H9 (cell line): ENCODE data around the gene GALC. TPM values are rescaled to one million over a fixed set of nuclear protein-coding genes. Genes with fewer than 3 reads are reported as not detected.

Experiments
- DNase-seq: peaks from one replicate; pipeline ENCODE4 v3.0.0-alpha.2; 2017
- H2AFZ ChIP-seq: one replicate; pipeline ENCODE4 v1.6.1; 2013; ENCODE audit warnings: mild to moderate bottlenecking, low read length, control low read depth, moderate library complexity
- H2AK5ac ChIP-seq: 2 replicates; pipeline ENCODE4 v1.6.1; 2013; ENCODE audit warnings: low read length, control low read depth, mixed read lengths; ENCODE audit not compliant: insufficient read length
- H2BK120ac ChIP-seq: one replicate; pipeline ENCODE4 v1.6.1; 2013; ENCODE audit warnings: low read depth, mild to moderate bottlenecking, low read length, control low read depth, inconsistent platforms; ENCODE audit not compliant: poor library complexity, severe bottlenecking
- H2BK12ac ChIP-seq: 2 replicates; pipeline ENCODE4 v1.6.1; 2013; ENCODE audit warnings: low read length, control low read depth, mixed read lengths, low read depth; ENCODE audit not compliant: insufficient read length
- H2BK15ac ChIP-seq: 2 replicates; pipeline ENCODE4 v1.6.1; 2013; ENCODE audit warnings: low read depth, low read length, control low read depth
- H2BK20ac ChIP-seq: one replicate; pipeline ENCODE4 v1.6.1; 2013; ENCODE audit warnings: low read depth, mild to moderate bottlenecking, low read length, control low read depth, inconsistent platforms; ENCODE audit not compliant: poor library complexity, severe bottlenecking
- H2BK5ac ChIP-seq: 2 replicates; pipeline ENCODE4 v1.6.1; 2013; ENCODE audit warnings: low read length, control low read depth, mixed read lengths; ENCODE audit not compliant: insufficient read length
- H3K14ac ChIP-seq: 2 replicates; pipeline ENCODE4 v1.6.1; 2013; ENCODE audit warnings: low read length, control low read depth; ENCODE audit not compliant: insufficient read depth
- H3K18ac ChIP-seq: 2 replicates; pipeline ENCODE4 v1.6.1; 2013; ENCODE audit warnings: low read depth, mild to moderate bottlenecking, mixed read lengths, low read length, control low read depth; ENCODE audit not compliant: insufficient read length
- H3K23ac ChIP-seq: 2 replicates; pipeline ENCODE4 v1.6.1; 2013; ENCODE audit warnings: low read length, control low read depth, mixed read lengths, low read depth; ENCODE audit not compliant: insufficient read length
- H3K23me2 ChIP-seq: 2 replicates; pipeline ENCODE4 v1.6.1; 2013; ENCODE audit warnings: low read depth, mild to moderate bottlenecking, mixed read lengths, low read length, control low read depth; ENCODE audit not compliant: insufficient read length, poor library complexity, severe bottlenecking
- H3K27ac ChIP-seq: 2 replicates; pipeline ENCODE4 v1.5.1; 2013; ENCODE audit warnings: low read length, control low read depth, mixed read lengths, low read depth; ENCODE audit not compliant: insufficient read length
- H3K27me3 ChIP-seq: 2 replicates; pipeline ENCODE4 v1.6.1; 2013; ENCODE audit warnings: low read length, control low read depth, inconsistent platforms; ENCODE audit not compliant: insufficient read depth
- H3K4ac ChIP-seq: 2 replicates; pipeline ENCODE4 v1.6.1; 2013; ENCODE audit warnings: low read depth, mild to moderate bottlenecking, control low read depth, inconsistent platforms, low read length, moderate library complexity
- H3K4me1 ChIP-seq: 2 replicates; pipeline ENCODE4 v1.6.1; 2013; ENCODE audit warnings: low read length, control low read depth, inconsistent platforms; ENCODE audit not compliant: insufficient read depth
- H3K4me2 ChIP-seq: 2 replicates; pipeline ENCODE4 v1.6.1; 2013; ENCODE audit warnings: low read length, control low read depth, mixed read lengths; ENCODE audit not compliant: insufficient read length, insufficient read depth
- H3K56ac ChIP-seq: 2 replicates; pipeline ENCODE4 v1.6.1; 2013; ENCODE audit warnings: low read depth, mild to moderate bottlenecking, mixed read lengths, low read length, control low read depth; ENCODE audit not compliant: insufficient read length
- H3K79me1 ChIP-seq: 2 replicates; pipeline ENCODE4 v1.6.1; 2013; ENCODE audit warnings: low read depth, mild to moderate bottlenecking, moderate library complexity, low read length, control low read depth, inconsistent platforms; ENCODE audit not compliant: insufficient read depth, poor library complexity, severe bottlenecking
- H3K79me2 ChIP-seq: 2 replicates; pipeline ENCODE4 v1.6.1; 2013; ENCODE audit warnings: low read length, control low read depth, inconsistent platforms; ENCODE audit not compliant: insufficient read depth
- H3K9ac ChIP-seq: 2 replicates; pipeline ENCODE4 v1.6.1; 2013; ENCODE audit warnings: low read length, control low read depth, mixed read lengths; ENCODE audit not compliant: insufficient read length; ENCODE audit errors: extremely low read depth
- H3K9me3 ChIP-seq: one replicate; pipeline ENCODE4 v1.6.1; 2013; ENCODE audit warnings: low read depth, low read length, inconsistent platforms; ENCODE audit not compliant: control insufficient read depth
- H3T11ph ChIP-seq: one replicate; pipeline ENCODE4 v1.6.1; 2013; ENCODE audit warnings: mild to moderate bottlenecking, low read length, control low read depth, inconsistent platforms
- H4K20me1 ChIP-seq: one replicate; pipeline ENCODE4 v1.6.1; 2013; ENCODE audit not compliant: control insufficient read depth, insufficient read length, insufficient read depth
- H4K5ac ChIP-seq: 2 replicates; pipeline ENCODE4 v1.6.1; 2013; ENCODE audit warnings: low read depth, mild to moderate bottlenecking, mixed read lengths, low read length, control low read depth; ENCODE audit not compliant: insufficient read length
- H4K8ac ChIP-seq: replicated peaks from 2 replicates; pipeline ENCODE4 v1.6.1; 2013; ENCODE audit warnings: low read length, control low read depth, mixed read lengths, low read depth; ENCODE audit not compliant: insufficient read length
- H4K91ac ChIP-seq: 2 replicates; pipeline ENCODE4 v1.6.1; 2013; ENCODE audit warnings: low read depth, mild to moderate bottlenecking, moderate library complexity, mixed read lengths, low read length, control low read depth; ENCODE audit not compliant: insufficient read length
- H3K27ac Mint-ChIP-seq, 3 experiments: 2 replicates in 2 of 3; 3 replicates in 1 of 3; pipeline ENCODE4 v1.8.0; 2020 to 2021; ENCODE audit warnings: mixed read lengths in 3 of 3, mild to moderate bottlenecking in 1 of 3, moderate library complexity in 1 of 3
- H3K27me3 Mint-ChIP-seq: 2 replicates; pipeline ENCODE4 v1.8.0; 2021; ENCODE audit warnings: low read depth, mild to moderate bottlenecking, moderate library complexity, mixed read lengths
- H3K36me3 Mint-ChIP-seq, 3 experiments: 2 replicates in 2 of 3; 3 replicates in 1 of 3; pipeline ENCODE4 v1.8.0; 2020 to 2021; ENCODE audit warnings: low read depth in 3 of 3, mixed read lengths in 3 of 3; ENCODE audit not compliant: insufficient read depth in 1 of 3
- H3K4me1 Mint-ChIP-seq, 2 experiments: 2 replicates each; pipeline ENCODE4 v1.8.0; 2020; ENCODE audit warnings: mixed read lengths in 2 of 2
- H3K4me3 Mint-ChIP-seq, 2 experiments: 2 replicates in 1 of 2; 3 replicates in 1 of 2; pipeline ENCODE4 v1.8.0; 2020 to 2021; ENCODE audit warnings: mild to moderate bottlenecking in 2 of 2, mixed read lengths in 2 of 2, moderate library complexity in 1 of 2
- H3K9me3 Mint-ChIP-seq, 2 experiments: 2 replicates in 1 of 2; 3 replicates in 1 of 2; pipeline ENCODE4 v1.8.0; 2020; ENCODE audit warnings: mild to moderate bottlenecking in 2 of 2, mixed read lengths in 2 of 2, moderate library complexity in 1 of 2
- total RNA-seq: library from RNA; stranded (reverse); gene quantifications from 2 replicates; pipeline ENCODE4 v1.2.1, GENCODE V29; 2021
- TF ChIP-seq, protein P1 (sequence below): fragments of 200-600 bp; sonication (generic); conservative IDR thresholded peaks from 3 replicates; pipeline ENCODE4 v1.8.0; 2021; ENCODE audit warnings: antibody characterized with exemption, mild to moderate bottlenecking

The GALC gene
- total RNA-seq, 1 experiment from 2014 or later, result 12.4 TPM

DNA sequence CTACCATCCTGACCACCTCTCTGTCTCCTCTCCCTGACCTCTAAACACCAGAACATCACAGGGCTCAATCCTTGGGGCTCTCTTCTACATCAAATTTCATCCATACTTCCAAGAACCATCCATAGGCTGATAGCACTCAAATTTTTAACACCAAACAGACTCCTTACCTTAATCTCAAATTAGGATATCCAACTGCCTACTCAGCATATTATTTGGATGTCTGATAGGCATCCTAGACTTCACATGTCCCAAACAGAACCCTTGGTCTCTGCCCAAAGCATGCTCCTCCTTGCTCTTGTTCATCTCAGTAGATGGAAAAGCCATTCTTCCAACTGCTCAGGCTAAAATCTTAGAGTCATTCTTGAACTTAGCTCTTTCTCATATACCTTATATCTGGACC lies 91.3 kb downstream of the GALC start:
- no peak overlapping the region for H2BK5ac ChIP-seq
- H3K56ac ChIP-seq, result no peak overlapping the region
- H3K27me3 Mint-ChIP-seq, result no peaks in the 10 kb centered on the region; the same call in 1 of the 2 replicates
- H3K36me3 Mint-ChIP-seq, result no peaks in the 10 kb centered on the region
- TF ChIP-seq, protein P1, sequence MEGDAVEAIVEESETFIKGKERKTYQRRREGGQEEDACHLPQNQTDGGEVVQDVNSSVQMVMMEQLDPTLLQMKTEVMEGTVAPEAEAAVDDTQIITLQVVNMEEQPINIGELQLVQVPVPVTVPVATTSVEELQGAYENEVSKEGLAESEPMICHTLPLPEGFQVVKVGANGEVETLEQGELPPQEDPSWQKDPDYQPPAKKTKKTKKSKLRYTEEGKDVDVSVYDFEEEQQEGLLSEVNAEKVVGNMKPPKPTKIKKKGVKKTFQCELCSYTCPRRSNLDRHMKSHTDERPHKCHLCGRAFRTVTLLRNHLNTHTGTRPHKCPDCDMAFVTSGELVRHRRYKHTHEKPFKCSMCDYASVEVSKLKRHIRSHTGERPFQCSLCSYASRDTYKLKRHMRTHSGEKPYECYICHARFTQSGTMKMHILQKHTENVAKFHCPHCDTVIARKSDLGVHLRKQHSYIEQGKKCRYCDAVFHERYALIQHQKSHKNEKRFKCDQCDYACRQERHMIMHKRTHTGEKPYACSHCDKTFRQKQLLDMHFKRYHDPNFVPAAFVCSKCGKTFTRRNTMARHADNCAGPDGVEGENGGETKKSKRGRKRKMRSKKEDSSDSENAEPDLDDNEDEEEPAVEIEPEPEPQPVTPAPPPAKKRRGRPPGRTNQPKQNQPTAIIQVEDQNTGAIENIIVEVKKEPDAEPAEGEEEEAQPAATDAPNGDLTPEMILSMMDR, result no peak
- H2BK15ac ChIP-seq, result no peak overlapping the region
- H3K9me3 Mint-ChIP-seq, result no peaks in the 10 kb centered on the region; a peak in 1 of 5 replicates
- H2BK120ac ChIP-seq, result no peak overlapping the region
- H3T11ph ChIP-seq, result no peak overlapping the region
- no peaks in the 10 kb centered on the region for H3K79me1 ChIP-seq
- H3K23ac ChIP-seq, result no peak overlapping the region
- H3K4ac ChIP-seq, result no peak overlapping the region
- no peak overlapping the region for H4K91ac ChIP-seq
- no peaks in the 10 kb centered on the region for H3K27me3 ChIP-seq
- no peak overlapping the region for H4K5ac ChIP-seq
- H2AK5ac ChIP-seq, result no peak overlapping the region
- no peak overlapping the region for H4K8ac ChIP-seq
- no peak overlapping the region for H3K27ac Mint-ChIP-seq
- no peaks in the 10 kb centered on the region for H3K23me2 ChIP-seq
- peaks cover 0 to 8% of the 10 kb centered on the region in 2 experiments; a peak in 1 of 4 replicates for H3K4me1 Mint-ChIP-seq
- no peak overlapping the region for H3K18ac ChIP-seq
- no peaks in the 10 kb centered on the region for H3K9me3 ChIP-seq
- DNase-seq, result no peak
- no peak overlapping the region for H3K9ac ChIP-seq
- H3K4me1 ChIP-seq, result no peaks in the 10 kb centered on the region
- no peak overlapping the region for H2BK12ac ChIP-seq
- H2BK20ac ChIP-seq, result no peak overlapping the region
- H4K20me1 ChIP-seq, result no peaks in the 10 kb centered on the region
- H3K14ac ChIP-seq, result no peak overlapping the region
- H3K4me3 Mint-ChIP-seq, result no peak overlapping the region
- H3K79me2 ChIP-seq, result no peaks in the 10 kb centered on the region
- H2AFZ ChIP-seq, result no peak overlapping the region
- no peak overlapping the region for H3K4me2 ChIP-seq
- no peak overlapping the region for H3K27ac ChIP-seq
